Measurements from ENCODE around the gene HOXC4.
A peak's percentile ranks its signal among the peaks of the same experiment; 100 is the strongest.

Gene HOXC4

DNA sequence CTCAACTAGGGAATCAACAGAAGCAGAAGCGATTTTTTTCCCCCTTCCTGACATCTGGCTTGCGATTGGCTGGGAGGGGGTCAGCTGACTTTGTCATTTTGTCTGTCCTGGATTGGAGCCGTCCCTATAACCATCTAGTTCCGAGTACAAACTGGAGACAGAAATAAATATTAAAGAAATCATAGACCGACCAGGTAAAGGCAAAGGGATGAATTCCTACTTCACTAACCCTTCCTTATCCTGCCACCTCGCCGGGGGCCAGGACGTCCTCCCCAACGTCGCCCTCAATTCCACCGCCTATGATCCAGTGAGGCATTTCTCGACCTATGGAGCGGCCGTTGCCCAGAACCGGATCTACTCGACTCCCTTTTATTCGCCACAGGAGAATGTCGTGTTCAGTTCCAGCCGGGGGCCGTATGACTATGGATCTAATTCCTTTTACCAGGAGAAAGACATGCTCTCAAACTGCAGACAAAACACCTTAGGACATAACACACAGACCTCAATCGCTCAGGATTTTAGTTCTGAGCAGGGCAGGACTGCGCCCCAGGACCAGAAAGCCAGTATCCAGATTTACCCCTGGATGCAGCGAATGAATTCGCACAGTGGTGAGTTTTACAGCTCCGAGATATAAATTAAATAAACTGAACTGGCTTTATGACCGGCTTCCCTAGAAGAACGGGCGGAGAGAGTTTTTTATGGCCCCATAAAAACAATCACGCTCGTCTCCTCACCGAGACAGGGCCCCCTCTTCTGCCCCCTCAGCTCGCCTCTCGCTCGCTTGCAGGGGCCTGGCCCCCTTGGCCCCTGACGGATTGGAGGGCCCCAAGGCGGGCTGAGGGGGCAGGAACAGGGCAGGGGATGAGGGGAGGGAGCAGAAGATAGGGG lies 25.1 kb upstream of the HOXC4 start, which contains the start of gene HOXC6:
HOXC6 (plus strand) TSS at position 127 of the 888 bp plus-strand sequence; CDS start at position 209, 82 bp downstream.
- DNase-seq (ENCODE audit: low read depth in 2 of 2) = no peak

DNA sequence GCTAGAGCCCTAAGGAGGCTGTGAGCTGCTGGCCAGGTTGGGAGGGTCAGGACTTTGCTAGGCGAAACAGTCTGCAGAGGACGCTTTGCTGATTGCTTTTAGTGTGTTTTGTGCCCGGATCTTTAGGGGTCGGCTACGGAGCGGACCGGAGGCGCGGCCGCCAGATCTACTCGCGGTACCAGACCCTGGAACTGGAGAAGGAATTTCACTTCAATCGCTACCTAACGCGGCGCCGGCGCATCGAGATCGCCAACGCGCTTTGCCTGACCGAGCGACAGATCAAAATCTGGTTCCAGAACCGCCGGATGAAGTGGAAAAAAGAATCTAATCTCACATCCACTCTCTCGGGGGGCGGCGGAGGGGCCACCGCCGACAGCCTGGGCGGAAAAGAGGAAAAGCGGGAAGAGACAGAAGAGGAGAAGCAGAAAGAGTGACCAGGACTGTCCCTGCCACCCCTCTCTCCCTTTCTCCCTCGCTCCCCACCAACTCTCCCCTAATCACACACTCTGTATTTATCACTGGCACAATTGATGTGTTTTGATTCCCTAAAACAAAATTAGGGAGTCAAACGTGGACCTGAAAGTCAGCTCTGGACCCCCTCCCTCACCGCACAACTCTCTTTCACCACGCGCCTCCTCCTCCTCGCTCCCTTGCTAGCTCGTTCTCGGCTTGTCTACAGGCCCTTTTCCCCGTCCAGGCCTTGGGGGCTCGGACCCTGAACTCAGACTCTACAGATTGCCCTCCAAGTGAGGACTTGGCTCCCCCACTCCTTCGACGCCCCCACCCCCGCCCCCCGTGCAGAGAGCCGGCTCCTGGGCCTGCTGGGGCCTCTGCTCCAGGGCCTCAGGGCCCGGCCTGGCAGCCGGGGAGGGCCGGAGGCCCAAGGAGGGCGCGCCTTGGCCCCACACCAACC lies 23.9 kb upstream of the HOXC4 start:
- DNase-seq (ENCODE audit: low read depth in 2 of 2) = no peak

DNA sequence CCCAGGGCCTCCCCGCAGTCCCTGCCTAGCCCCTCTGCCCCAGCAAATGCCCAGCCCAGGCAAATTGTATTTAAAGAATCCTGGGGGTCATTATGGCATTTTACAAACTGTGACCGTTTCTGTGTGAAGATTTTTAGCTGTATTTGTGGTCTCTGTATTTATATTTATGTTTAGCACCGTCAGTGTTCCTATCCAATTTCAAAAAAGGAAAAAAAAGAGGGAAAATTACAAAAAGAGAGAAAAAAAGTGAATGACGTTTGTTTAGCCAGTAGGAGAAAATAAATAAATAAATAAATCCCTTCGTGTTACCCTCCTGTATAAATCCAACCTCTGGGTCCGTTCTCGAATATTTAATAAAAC lies 23.2 kb upstream of the HOXC4 start:
- no peak for DNase-seq (ENCODE audit: low read depth in 2 of 2)

DNA sequence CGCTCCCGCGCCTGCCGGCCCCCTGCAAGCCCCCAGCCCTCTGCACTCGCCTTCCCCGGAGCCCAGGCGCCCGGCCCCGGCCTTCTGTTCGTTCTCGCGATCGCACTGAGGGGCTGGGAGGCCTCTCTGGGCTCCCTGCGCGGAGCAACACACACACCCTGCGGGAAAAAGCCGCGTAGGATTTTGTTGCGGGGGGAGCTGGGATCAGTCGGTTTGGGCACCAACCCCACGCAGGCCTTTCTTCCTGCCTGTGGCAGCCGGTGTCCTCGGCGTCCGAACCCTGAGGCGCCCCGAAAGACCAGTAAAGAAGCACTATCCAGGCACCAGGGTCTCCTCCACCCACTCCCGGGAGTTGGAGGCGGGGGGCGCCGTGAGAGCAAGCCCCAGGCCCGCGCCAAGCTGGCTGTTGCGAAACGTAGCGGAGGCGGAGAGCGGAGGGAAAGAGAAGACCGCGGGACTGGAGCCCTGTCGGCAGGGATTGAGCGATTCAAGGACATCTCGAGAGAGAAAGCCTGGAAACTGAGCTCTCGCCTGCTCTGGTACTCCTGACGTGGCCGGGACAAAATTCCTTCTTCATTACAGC lies 22.7 kb upstream of the HOXC4 start:
- DNase-seq (ENCODE audit: low read depth in 2 of 2) = no peak

DNA sequence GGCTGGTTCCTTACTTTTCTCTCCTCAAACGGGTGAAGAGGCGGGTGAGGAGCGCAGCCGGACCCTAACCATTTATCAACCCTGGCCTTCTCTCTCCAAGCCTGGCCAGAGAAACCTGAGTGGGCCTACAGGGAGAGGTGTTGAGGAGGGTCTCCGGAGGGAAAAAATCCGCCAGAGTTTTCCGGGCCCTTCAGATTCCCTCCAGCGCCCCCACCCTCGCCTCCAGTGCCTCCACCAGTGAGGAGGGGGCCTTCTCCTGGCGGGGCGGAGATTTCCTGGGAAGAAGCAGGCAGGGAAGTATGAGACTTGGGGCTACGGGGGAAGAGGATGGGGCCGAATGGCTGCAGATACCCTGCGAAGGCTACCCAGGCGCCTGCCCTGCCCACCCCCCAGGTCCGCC lies 22.2 kb upstream of the HOXC4 start:
- DNase-seq (ENCODE audit: low read depth in 2 of 2) = no peak

DNA sequence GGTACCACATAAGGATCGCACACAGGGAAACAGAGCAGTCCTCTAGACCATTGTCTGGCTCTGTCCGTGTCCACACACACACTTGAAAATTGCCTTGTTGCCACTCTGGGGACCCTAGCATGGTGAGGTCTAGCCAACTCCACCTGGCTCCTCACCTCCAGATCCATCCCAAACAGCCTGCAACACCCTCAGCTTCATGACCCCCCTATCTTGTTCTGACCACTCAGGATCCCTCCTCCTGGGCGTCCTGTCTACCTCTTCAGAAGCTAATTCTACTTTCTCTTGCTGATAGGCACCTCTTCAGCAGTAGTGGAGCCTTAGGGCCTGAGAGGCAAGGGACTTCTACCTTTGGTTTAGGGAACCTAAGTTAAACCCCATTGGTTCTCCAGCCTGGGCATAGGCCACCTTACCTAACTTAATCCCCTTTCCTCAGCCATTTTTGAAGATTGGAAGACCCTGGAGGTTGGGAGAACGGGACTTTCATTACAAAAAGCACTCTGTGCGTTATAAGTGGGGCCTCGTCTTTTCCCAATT lies 21.5 kb upstream of the HOXC4 start:
- no peak for DNase-seq (ENCODE audit: low read depth in 2 of 2)

DNA sequence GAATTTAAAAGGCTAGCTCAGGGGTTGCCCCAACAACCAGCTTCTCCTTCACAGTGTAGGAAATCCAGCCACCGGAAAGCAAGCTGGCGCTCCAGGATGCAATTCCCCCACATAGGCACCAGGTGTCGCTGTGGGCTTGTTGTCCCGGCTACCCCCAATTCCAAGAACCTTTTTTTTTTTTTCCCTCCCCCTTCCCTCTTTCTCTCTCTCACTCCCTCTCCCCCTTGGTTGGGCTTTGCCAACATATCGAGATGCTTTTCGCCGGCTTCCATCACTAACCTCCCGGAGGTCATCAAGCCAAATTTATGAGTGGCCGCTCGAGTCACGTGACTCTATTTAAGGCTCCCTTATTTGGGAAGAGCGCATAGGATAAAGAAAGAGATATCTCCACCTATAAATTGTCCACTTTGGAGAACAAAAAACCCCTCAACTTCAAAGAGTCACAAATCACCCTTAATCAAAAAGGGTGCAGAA lies 21.0 kb upstream of the HOXC4 start, which contains the start of gene HOXC5:
HOXC5 (plus strand) TSS at position 424 of the 474 bp plus-strand sequence. CDS start 73 bp downstream, outside the sequence.
- DNase-seq (ENCODE audit: low read depth in 2 of 2) = peak; percentile 23 to 30

DNA sequence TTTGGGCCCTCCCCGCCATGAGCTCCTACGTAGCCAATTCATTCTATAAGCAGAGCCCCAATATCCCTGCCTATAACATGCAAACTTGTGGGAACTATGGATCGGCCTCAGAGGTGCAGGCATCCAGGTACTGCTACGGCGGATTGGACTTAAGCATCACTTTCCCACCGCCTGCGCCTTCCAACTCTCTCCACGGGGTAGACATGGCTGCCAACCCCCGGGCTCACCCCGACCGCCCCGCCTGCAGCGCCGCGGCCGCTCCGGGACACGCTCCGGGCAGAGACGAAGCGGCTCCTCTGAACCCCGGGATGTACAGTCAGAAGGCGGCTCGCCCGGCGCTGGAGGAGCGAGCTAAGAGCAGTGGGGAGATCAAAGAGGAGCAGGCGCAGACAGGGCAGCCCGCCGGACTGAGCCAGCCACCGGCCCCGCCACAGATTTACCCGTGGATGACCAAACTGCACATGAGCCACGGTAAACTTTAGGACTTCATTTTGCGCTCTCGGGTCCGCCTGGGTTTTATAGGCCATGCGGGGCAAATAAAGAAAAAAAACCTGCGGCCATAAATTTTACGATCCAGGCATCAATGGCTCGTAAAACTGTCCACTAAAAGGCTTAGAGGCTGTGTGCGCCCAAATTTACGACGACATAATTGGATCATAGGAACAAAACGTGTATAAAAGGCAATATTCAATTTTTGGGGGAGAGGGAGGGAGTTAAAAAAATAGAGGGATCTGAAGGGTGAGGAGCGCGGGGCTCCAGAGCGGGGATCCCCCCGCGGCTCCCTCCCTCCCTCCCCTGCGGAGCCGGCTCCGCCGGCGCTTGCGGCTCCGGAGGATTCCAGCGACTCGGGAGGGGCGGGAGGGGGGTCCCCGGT lies 20.3 kb upstream of the HOXC4 start:
- no peak for DNase-seq (ENCODE audit: low read depth in 2 of 2)

DNA sequence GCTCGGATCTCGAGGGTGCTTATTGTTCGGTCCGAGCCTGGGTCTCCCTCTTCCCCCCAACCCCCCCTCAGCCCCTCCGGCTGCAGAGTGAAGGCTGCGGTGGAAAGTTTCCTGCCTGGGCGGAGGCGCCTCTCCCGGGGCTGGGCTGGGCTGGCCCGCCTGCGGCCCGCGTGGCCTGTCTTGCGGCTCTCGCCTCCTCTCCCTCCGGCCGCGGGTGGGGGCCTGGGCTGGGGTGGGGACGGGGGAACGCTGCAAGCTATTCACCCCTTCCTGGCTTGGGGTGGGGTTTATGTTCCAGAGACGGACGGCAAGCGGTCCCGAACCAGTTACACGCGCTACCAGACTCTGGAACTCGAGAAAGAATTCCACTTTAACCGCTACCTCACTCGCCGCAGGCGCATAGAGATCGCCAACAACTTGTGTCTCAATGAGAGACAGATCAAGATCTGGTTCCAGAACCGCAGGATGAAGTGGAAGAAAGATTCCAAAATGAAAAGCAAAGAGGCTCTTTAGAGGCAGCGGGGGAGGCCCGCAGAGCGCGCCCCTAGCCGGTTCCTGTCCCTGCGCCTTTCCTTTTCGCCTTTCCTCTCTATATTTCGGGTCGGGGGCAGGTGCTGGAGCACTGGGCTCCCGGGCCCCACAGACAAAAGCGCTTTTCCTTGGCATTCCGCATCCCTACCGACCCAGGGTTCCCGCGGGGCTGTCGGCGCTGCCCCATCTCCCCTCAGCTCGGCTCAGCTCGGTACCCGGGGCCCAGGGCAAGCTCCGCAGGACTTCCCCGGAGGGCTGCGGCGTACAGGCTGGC lies 19.5 kb upstream of the HOXC4 start:
- no peak for DNase-seq (ENCODE audit: low read depth in 2 of 2)

DNA sequence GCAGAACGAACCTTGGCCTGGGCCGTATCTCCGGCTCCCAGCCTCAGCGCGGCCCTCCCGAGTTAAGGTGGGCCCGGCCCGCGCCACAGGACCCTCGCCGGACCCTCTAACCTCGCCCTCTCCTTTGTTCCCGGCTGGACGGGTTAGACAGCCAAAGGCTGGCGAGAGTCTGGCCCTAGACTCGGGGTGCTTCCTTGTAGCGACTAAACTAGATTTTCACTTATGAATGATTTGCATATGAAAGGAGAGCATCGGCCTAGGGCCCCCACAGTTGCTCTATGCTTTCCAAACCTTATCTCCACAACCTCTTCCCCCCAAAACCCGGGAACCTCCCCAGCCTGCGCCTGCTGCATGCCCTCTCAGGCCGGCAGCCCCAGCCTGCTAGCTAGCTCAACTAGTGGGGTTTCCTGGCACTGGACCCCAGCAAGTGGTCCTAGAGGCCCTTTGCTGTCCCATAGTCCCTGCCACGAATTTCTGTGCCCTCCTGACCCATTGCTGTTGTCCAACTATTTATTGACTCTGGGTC lies 18.8 kb upstream of the HOXC4 start:
- DNase-seq (ENCODE audit: low read depth in 2 of 2) = no peak

DNA sequence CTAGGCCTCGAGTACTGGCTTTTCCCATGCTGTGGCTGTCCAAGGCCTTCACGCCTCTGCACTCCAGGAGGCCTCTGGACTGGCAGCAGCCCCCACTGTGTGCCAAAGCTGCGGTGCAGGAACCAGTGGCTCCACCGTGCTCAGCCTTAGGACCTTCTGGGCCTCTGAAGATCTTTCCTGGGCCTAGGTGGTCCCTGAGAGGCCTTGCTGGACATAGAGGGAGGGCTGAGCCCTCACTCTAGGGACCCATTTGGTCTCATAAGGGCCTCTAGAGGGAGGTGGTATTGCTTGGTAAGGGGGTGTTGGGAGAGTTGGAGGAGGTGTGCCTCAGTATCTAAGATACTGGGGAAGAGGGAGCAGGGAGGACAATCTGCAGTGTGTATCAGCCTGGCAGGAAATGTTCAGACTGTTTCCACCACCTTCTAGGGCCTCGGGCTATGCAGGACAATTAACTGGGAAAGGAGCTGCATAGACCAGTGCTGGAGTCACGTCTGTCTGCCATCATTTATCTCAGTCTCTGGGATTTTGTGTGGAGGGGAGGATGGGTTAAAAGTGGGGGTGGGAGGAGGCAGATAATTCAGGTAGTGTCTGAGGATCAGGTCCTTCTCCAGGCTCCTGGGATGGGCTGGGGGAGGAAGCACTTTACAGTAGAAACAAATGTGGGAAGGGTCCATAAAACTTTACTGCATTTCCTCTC lies 17.9 kb upstream of the HOXC4 start:
- no peak for DNase-seq (ENCODE audit: low read depth in 2 of 2)

DNA sequence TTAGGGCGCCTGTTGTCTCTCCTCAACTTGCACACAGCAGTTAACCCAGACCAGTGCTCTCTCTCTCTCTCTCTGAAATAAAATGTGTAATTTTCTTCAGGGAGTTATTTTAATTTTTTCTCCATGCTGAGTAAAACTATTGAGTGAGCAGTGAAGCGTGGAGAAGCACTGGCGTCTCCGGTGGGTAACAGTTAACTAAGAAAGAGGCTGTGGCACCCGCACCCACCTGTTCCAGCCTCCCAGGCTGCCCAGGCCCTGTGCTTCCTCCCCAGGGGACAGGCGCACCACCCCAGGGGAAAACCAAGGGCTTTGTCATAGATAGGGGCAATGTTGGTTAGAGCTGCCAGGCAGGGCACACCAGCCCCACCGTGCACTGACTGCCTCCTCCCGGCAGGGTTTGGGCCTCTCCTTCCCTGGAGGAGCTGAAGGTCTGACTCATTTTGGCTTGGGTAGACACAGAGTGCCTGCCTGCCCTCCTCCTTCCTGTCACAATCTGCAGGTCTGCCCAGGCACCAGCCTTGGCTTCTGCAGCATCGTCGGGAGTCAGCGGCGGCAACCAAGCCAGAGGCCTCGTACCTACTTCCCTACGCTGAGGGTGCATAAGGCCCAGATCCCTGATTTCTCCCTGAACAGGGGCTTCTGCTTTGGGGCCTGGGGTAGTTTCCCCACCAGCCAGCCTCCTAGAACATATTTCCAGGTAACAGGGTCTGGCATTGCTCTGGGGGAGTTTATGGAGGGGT lies 16.8 kb upstream of the HOXC4 start:
- DNase-seq (ENCODE audit: low read depth in 2 of 2) = no peak

DNA sequence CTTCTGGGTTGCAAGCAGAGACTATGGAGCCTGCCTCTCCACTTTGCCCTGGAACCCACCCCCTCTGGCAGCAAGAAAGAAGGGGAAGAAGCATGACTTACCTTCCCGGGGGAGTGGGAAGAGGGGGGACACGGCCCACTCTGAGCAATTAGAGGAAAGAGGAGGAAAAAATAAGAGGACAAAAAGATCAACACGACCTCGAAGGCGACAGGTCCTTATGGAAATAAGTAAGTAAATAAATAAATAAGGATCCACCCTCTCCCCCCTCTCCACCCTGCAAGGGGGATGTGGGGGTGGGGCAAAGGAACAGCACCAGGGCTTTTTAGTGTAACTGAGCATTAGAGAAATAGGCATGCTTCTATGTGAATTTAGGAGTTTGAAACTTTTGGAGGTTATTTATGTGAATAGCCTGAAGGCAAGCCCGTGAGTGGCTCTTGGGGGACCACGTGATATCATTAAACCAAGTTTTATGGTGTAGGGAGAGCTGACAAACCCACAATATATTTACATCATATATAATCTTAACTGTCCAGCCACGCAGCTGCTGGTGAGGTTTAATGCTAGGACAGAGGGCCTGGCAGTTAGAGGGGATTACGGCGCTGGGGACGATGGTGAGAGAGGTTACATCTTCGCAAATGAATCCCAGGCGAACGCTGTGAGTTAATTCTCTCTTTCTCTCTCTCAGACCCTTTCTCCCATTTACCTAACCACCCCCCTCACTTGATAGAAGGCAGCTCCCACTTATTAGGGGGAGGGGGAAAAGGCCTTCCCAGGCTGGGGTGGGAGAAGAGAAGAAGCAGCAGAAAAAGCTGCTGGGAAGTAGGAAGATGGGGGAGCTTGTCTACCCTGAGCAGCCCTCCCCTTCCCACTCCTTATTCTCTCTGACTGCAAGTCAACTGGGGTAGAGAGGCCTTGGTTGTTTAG lies 16.0 kb upstream of the HOXC4 start:
- no peak for DNase-seq (ENCODE audit: low read depth in 2 of 2)

DNA sequence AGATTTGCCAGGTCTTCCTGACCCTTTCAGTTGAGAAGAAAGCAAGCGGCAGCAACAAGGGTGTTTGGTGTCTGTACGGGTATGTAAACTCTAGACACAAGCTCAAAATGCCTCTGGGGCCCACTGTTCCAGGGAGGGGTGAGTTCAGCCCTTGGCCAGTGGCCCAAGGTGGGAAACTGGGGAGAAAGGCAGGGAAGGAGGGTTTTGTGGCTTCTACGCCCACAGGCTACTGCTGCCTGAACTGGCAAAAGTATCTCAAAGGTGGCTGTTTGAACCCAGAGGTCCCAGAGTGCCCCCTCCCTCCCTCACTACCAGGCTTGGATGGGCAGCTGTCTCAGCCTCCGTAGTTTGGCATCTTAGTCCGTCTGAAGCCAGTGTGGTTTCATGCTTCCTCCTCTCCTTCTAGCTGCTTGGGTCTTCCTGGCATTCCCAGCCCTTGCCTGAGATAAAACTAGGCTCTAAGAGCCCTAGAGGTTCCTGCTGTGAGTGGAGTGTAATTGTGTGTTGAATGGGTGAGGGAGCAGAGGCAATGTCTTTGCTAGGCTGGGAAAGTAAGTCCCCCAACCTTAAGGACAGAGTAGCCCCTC lies 15.3 kb upstream of the HOXC4 start:
- DNase-seq (ENCODE audit: low read depth in 2 of 2) = no peak

DNA sequence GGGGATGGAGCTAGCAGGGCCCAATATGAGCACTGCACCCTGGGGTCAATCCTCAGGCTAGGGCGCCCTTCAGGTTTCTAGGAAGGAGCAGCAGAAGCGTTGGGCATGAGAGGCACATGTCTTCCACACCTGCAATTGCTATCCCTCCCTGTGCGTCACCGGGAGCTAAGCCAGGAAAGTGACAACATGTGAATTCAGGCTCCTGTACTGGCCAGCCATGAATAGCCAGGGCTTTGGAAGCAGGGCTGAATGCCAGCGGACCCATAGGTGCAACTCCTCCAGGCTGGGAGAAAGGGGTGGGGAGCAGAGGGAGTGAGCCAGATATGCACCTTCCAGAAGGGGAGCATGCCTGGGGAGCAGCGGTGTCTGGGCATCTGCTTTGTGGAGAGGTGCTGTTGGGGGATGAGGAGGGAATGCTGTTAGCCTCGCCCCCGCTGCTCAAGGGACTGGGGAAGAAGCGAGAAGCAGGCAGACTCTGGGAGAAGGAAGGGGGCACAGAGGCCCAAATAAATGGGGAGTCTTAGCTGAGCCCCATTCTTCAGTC lies 14.7 kb upstream of the HOXC4 start:
- no peak for DNase-seq (ENCODE audit: low read depth in 2 of 2)

DNA sequence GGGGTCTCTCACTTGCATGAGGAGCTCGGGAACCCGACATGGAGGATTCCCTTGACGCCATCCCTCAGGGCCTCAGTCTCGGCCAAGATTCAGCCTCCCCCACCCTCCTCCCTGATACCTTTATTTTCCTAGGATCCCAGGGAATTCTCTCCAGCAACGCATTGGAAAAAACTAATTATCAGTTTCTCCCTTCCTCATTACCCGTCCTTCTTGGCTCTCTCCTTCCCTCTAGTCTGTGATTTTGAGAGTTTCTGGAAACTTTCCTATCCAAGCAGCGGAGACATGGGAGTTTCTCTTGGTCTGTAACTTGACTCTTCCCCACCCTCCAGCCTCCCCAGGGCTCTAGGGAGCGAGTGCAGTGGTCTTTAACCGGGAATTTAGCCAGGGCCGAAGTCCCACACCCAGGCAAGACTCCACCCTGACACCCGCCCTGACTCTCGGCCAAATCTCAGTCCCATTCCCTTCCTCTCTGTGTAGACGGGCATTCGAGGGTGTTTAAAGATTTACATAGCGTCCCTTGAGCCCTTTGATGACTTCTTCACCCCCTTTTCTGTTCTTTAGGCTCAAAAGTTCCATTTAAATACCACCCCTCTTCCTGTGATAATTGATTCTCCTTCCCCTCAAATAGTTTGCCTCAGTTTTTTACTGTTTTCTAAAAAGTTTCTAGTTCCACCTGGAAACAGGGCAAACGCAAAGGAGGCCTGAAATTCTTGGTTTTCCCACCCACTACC lies 14.1 kb upstream of the HOXC4 start:
- DNase-seq (ENCODE audit: low read depth in 2 of 2) = no peak
